ENCODE data around the gene GPRC5A.

Gene GPRC5A

DNA sequence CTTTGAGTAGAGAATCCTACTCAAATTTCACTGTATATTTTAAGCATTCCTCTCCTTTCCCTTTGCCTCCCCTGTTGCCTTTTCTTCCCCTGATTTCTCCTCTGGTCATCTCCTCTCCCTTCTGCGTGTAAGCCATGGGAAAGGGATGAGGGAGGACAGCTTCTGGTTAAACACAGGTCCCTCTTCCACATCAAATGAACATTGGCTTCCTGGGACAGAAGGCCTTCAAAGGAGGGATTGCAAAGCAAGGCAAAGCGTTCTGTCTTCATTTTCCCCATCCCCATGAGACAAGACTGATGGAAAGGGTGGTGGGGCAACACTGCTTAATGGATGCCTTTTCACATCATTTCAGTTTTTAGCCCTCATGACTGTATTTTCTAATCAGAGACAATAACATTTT lies 26.2 kb downstream of the GPRC5A start:
- DNase-seq (ENCODE audit: low read depth) = no peak
- in situ Hi-C loops (cut with HindIII; ENCODE audit: low sequenced_read_pairs) = no loop called here
- H3K4me3 ChIP-seq (ENCODE audit: low read depth, low read length) = no peak overlapping the region
- no peak for TF ChIP-seq CTCF (IDR thresholded peaks at IDR 0.05; ENCODE audit: low read depth, low read length, missing control alignments)

- no peak for DNase-seq (ENCODE audit: low read depth)
- no peak for TF ChIP-seq CTCF (IDR thresholded peaks at IDR 0.05; ENCODE audit: low read depth, low read length, missing control alignments)
- no peak overlapping the region for H3K4me3 ChIP-seq (ENCODE audit: low read depth, low read length)
- in situ Hi-C loops (cut with HindIII; ENCODE audit: low sequenced_read_pairs) = no loop called here
Observed at GRCh38 chr12:12918781-12919389, 27.5 kb downstream of the GPRC5A start.

DNA sequence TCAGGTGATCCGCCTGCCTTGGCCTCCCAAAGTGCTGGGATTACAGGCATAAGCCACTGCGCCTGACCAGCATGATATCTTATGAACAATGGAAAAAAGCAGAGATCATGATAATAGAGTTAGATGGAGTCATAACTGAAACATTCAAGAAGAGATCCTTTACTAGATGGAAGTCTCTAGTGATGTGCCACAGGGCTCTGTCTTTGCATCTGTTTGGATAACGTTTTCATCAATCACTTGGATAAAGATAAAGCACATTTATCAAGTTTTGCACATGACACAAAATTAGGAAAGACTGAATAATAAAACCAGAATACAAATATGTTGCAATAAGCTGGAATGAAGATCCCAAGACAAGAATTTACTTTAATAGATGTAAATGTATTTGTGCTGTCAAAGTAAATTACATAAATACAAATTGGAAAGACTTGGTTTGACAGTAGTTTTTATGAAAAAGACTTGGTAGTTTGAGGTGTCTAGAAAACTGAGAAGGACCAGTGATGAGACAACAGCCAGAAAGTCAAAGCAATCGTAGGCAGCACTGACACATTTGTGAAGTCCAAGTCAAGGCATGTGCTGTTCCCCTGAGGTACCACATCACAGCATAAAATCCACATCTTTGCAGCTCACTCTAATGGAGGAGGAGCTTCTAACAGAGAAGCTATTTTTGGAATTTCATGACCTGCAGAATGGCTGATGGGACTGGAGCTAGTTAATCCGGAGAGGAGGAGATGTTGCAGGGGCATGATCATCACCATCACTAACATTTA lies 28.5 kb downstream of the GPRC5A start:
- in situ Hi-C loops (cut with HindIII; ENCODE audit: low sequenced_read_pairs) = no loop called here
- no peak overlapping the region for H3K4me3 ChIP-seq (ENCODE audit: low read depth, low read length)
- no peak for DNase-seq (ENCODE audit: low read depth)
- no peak for TF ChIP-seq CTCF (IDR thresholded peaks at IDR 0.05; ENCODE audit: low read depth, low read length, missing control alignments)

DNA sequence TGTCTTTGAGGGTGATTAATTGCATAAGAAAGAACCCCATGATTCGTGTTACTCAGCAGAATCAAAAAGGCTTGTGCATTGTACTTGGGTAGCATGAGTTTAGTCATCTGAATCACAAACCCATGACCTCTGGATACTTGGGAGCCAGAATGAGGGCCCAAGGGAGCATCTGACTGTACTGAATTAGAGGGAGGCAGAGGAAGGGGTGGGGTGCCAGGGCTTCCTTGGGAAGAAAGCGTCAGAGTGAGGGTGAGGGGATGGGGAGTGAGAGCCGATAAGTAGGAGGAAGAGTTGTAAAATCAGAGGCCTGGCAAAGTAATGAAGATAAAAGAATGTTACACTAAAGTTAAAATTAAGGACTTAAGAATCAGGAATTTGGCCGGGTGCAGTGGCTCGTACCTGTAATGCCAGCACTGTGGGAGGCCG lies 30.8 kb downstream of the GPRC5A start:
- no peak overlapping the region for H3K4me3 ChIP-seq (ENCODE audit: low read depth, low read length)
- no peak for TF ChIP-seq CTCF (IDR thresholded peaks at IDR 0.05; ENCODE audit: low read depth, low read length, missing control alignments)
- DNase-seq (ENCODE audit: low read depth) = no peak
- in situ Hi-C loops (cut with HindIII; ENCODE audit: low sequenced_read_pairs) = no loop called here

DNA sequence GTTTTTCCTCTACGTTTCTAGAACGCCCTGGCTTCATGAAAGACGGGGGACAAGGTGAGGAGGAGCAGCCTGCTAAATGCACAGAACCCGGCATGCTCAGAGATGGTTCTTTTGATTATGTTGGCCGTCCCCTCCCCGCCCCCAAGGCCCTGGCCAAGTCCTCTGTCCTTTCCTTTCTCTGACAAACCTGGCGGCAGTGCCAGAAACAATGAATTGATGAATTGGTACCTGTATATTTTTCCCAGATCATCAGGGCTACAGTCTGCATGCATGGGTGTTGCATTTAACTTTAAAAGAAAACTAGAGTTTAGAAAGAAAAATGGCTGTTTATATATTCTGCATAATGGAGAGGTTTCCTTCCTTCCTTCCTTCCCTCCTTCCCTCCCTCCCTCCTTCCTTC lies 31.6 kb downstream of the GPRC5A start:
- no peak for TF ChIP-seq CTCF (IDR thresholded peaks at IDR 0.05; ENCODE audit: low read depth, low read length, missing control alignments)
- in situ Hi-C loops (cut with HindIII; ENCODE audit: low sequenced_read_pairs) = no loop called here
- no peak for DNase-seq (ENCODE audit: low read depth)
- H3K4me3 ChIP-seq (ENCODE audit: low read depth, low read length) = no peak overlapping the region

DNA sequence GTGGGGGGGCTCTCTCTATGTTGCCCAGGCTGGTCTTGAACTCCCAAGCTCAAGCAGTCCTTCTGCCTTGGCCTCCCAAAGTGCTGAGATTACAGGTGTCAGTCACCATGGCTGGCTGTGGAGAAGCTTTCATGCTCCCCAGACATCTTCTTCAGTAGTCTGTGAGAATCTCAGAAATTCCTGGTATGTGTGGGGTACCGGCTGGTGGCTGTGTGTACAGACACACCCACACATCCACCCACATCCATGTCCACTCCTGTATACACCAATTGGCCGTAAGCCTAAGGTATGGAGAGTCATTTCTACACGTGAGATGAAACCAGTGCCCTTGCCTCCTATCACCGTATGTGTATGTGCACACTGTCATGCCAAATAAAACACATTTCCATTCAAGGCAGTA lies 32.8 kb downstream of the GPRC5A start:
- in situ Hi-C loops (cut with HindIII; ENCODE audit: low sequenced_read_pairs) = no loop called here
- no peak for TF ChIP-seq CTCF (IDR thresholded peaks at IDR 0.05; ENCODE audit: low read depth, low read length, missing control alignments)
- no peak for DNase-seq (ENCODE audit: low read depth)
- no peak overlapping the region for H3K4me3 ChIP-seq (ENCODE audit: low read depth, low read length)

Data from astrocyte of the cerebellum (primary cell).